ENCODE measurements around the gene FTO.

Gene FTO

GRCh38 chr16:53960050-53960812 is 256.3 kb downstream of the FTO start:
- FAIRE-seq, result no peak
- DNase-seq (ENCODE audit: low spot score), result no peak

GRCh38 chr16:53960954-53961616 is 257.1 kb downstream of the FTO start:
- no peak for DNase-seq (ENCODE audit: low spot score)

GRCh38 chr16:53962041-53962440 is 258.1 kb downstream of the FTO start:
- DNase-seq (ENCODE audit: low spot score), result no peak
- FAIRE-seq, result no peak

More at GRCh38 chr16:53960954-53961616, 257.1 kb downstream of the FTO start:
- FAIRE-seq, result no peak

- DNase-seq (ENCODE audit: low spot score), result no peak
- FAIRE-seq, result no peak
Observed at GRCh38 chr16:53964145-53964790, 260.3 kb downstream of the FTO start.

GRCh38 chr16:53966821-53967571 is 263.0 kb downstream of the FTO start:
- FAIRE-seq (no peak), DNase-seq (ENCODE audit: low spot score) (no peak)

- no peak for DNase-seq (ENCODE audit: low spot score)
- no peak for FAIRE-seq
Observed at GRCh38 chr16:53967572-53967971, 263.6 kb downstream of the FTO start.

GRCh38 chr16:53968454-53968853 is 264.5 kb downstream of the FTO start:
- FAIRE-seq (no peak), DNase-seq (ENCODE audit: low spot score) (no peak)

- DNase-seq (ENCODE audit: low spot score), result no peak
- no peak for FAIRE-seq
Observed at GRCh38 chr16:53968896-53969295, 264.9 kb downstream of the FTO start.

GRCh38 chr16:53971616-53972015 is 267.7 kb downstream of the FTO start:
- FAIRE-seq, result no peak

GRCh38 chr16:53973021-53973420 is 269.1 kb downstream of the FTO start:
- DNase-seq (ENCODE audit: low spot score), result no peak
- no peak for FAIRE-seq

More at GRCh38 chr16:53971616-53972015, 267.7 kb downstream of the FTO start:
- DNase-seq (ENCODE audit: low spot score), result no peak

GRCh38 chr16:53974484-53975080 is 270.6 kb downstream of the FTO start:
- DNase-seq (ENCODE audit: low spot score) (no peak), FAIRE-seq (no peak)

GRCh38 chr16:53980675-53981074 is 276.7 kb downstream of the FTO start:
- DNase-seq (ENCODE audit: low spot score), result no peak
- no peak for FAIRE-seq

- FAIRE-seq (no peak), DNase-seq (ENCODE audit: low spot score) (no peak)
Observed at GRCh38 chr16:53982631-53983042, 278.7 kb downstream of the FTO start.

GRCh38 chr16:53984936-53985335 is 281.0 kb downstream of the FTO start:
- FAIRE-seq (no peak), DNase-seq (ENCODE audit: low spot score) (no peak)

GRCh38 chr16:53985861-53986260 is 281.9 kb downstream of the FTO start:
- DNase-seq (ENCODE audit: low spot score), result no peak

GRCh38 chr16:53986793-53987192 is 282.8 kb downstream of the FTO start:
- FAIRE-seq, result no peak
- DNase-seq (ENCODE audit: low spot score), result no peak

More at GRCh38 chr16:53985861-53986260, 281.9 kb downstream of the FTO start:
- no peak for FAIRE-seq

- DNase-seq (ENCODE audit: low spot score) (no peak), FAIRE-seq (no peak)
Observed at GRCh38 chr16:53988136-53988535, 284.2 kb downstream of the FTO start.

GRCh38 chr16:53989597-53989996 is 285.6 kb downstream of the FTO start:
- no peak for FAIRE-seq

GRCh38 chr16:53991754-53992378 is 287.9 kb downstream of the FTO start:
- FAIRE-seq (no peak), DNase-seq (ENCODE audit: low spot score) (no peak)

More at GRCh38 chr16:53989597-53989996, 285.6 kb downstream of the FTO start:
- DNase-seq (ENCODE audit: low spot score), result no peak

- no peak for DNase-seq (ENCODE audit: low spot score)
- no peak for FAIRE-seq
Observed at GRCh38 chr16:53995378-53995777, 291.4 kb downstream of the FTO start.

- FAIRE-seq (no peak), DNase-seq (ENCODE audit: low spot score) (no peak)
Observed at GRCh38 chr16:53996961-53997360, 293.0 kb downstream of the FTO start.
